DND-41 (cell line): ENCODE data around the gene FAM3D.
"Not testable (repeated sequence)": the region's sequence is repeated elsewhere in the genome, so short reads cannot be mapped to it uniquely, and the experiment has no call there.

Experiments
- ATAC-seq: fragments of 200-7000 bp; cut with Tn5 transposase; 3 replicates; pipeline ENCODE4 v1.9.1; 2021; ENCODE audit warnings: low read depth; ENCODE audit not compliant: insufficient read depth
- DNase-seq: peaks from one replicate; pipeline ENCODE4 v3.0.0-alpha.2; 2020
- H2AFZ ChIP-seq: 2 replicates; pipeline ENCODE4 v1.6.0; 2012; ENCODE audit warnings: low read depth, low read length
- H3K27ac ChIP-seq: 2 replicates; pipeline ENCODE4 v1.5.1; 2012; ENCODE audit warnings: low read length, inconsistent platforms
- H3K27me3 ChIP-seq: fragments of 200-600 bp; sonication (generic); 2 replicates; pipeline ENCODE4 v1.6.0; 2012; ENCODE audit warnings: low read length, mild to moderate bottlenecking, inconsistent platforms; ENCODE audit not compliant: insufficient read depth, poor library complexity
- H3K36me3 ChIP-seq: 2 replicates; pipeline ENCODE4 v1.5.1; 2012; ENCODE audit warnings: low read length, inconsistent platforms; ENCODE audit not compliant: insufficient read depth
- H3K4me1 ChIP-seq: 2 replicates; pipeline ENCODE4 v1.5.1; 2012; ENCODE audit warnings: mild to moderate bottlenecking, low read length; ENCODE audit not compliant: insufficient read depth
- H3K4me2 ChIP-seq: 2 replicates; pipeline ENCODE4 v1.6.0; 2012; ENCODE audit warnings: mild to moderate bottlenecking, moderate library complexity, low read length, inconsistent platforms; ENCODE audit not compliant: insufficient read depth
- H3K4me3 ChIP-seq, 2 experiments: fragments of 200-600 bp in 1 of 2; shearing (Covaris generic) in 1 of 2; 2 replicates each; pipeline ENCODE4 v1.5.1; 2012 to 2016; ENCODE audit warnings: inconsistent platforms in 2 of 2, low read length in 2 of 2, mild to moderate bottlenecking in 2 of 2, low read depth in 1 of 2, moderate library complexity in 1 of 2
- H3K79me2 ChIP-seq: 2 replicates; pipeline ENCODE4 v1.6.0; 2012; ENCODE audit warnings: low read length, inconsistent platforms; ENCODE audit not compliant: insufficient read depth
- H3K9ac ChIP-seq: 2 replicates; pipeline ENCODE4 v1.6.0; 2012; ENCODE audit warnings: low read depth, mild to moderate bottlenecking, inconsistent platforms, low read length, moderate library complexity
- H3K9me3 ChIP-seq: 2 replicates; pipeline ENCODE4 v1.5.1; 2012; ENCODE audit warnings: low read length, moderate library complexity, mild to moderate bottlenecking, inconsistent platforms; ENCODE audit not compliant: insufficient read depth, severe bottlenecking
- H4K20me1 ChIP-seq: 2 replicates; pipeline ENCODE4 v1.6.0; 2012; ENCODE audit warnings: low read length; ENCODE audit not compliant: insufficient read depth
- CTCF ChIP-seq: IDR thresholded peaks from 2 replicates; pipeline ENCODE4 v1.5.1; 2012; ENCODE audit warnings: borderline replicate concordance, low read length, moderate library complexity, mild to moderate bottlenecking; ENCODE audit not compliant: poor library complexity, severe bottlenecking; ENCODE audit errors: extremely low read depth
- EZH2 ChIP-seq: IDR thresholded peaks from 3 replicates; pipeline ENCODE4 v1.6.1; 2012; ENCODE audit warnings: borderline replicate concordance, low read depth, mild to moderate bottlenecking, moderate library complexity, low read length, inconsistent platforms; ENCODE audit not compliant: severe bottlenecking

The FAM3D gene

GRCh38 chr3:58704745-58705144 is 38.2 kb upstream of the FAM3D start:
- H3K9me3 ChIP-seq: no peaks in the 10 kb centered on the region
- no peak for ATAC-seq
- H2AFZ ChIP-seq: no peak overlapping the region
- H3K4me1 ChIP-seq: no peaks in the 10 kb centered on the region
- no peak overlapping the region for H3K9ac ChIP-seq
- no peak overlapping the region for H3K4me2 ChIP-seq
- no peaks in the 10 kb centered on the region for H3K36me3 ChIP-seq
- no peaks in the 10 kb centered on the region for H3K79me2 ChIP-seq
- H3K4me3 ChIP-seq: no peak overlapping the region
- DNase-seq: no peak
- H3K27me3 ChIP-seq: no peaks in the 10 kb centered on the region
- TF ChIP-seq EZH2 (no peak), CTCF (no peak)
- no peak overlapping the region for H3K27ac ChIP-seq
- no peaks in the 10 kb centered on the region for H4K20me1 ChIP-seq

GRCh38 chr3:58704304-58704703 is 37.7 kb upstream of the FAM3D start:
- not testable (repeated sequence) for H3K27me3 ChIP-seq, ATAC-seq, H3K4me1 ChIP-seq, H3K9ac ChIP-seq, H3K79me2 ChIP-seq, H3K36me3 ChIP-seq, H2AFZ ChIP-seq, H3K9me3 ChIP-seq, H3K4me3 ChIP-seq, H3K27ac ChIP-seq, H4K20me1 ChIP-seq, DNase-seq, H3K4me2 ChIP-seq

- no peak for TF ChIP-seq CTCF
- no peak for TF ChIP-seq EZH2
- DNase-seq: no peak
These were observed 31.7 kb upstream of the FAM3D start for GRCh38 chr3:58698246-58698645.

GRCh38 chr3:58697561-58697960 is 31.0 kb upstream of the FAM3D start:
- Histone ChIP-seq H4K20me1 (no peaks in the 10 kb centered on the region), H3K9me3 (peaks cover 3% of the 10 kb centered on the region), H3K4me2 (no peak overlapping the region), H3K4me3 (no peak overlapping the region), H3K36me3 (no peaks in the 10 kb centered on the region), H3K27ac (no peak overlapping the region), H2AFZ (no peak overlapping the region), H3K27me3 (peaks cover 4% of the 10 kb centered on the region), H3K79me2 (no peaks in the 10 kb centered on the region), H3K4me1 (no peaks in the 10 kb centered on the region), H3K9ac (no peak overlapping the region)
- TF ChIP-seq CTCF (no peak), EZH2 (no peak)
- no peak for ATAC-seq
- DNase-seq: no peak

More at GRCh38 chr3:58698246-58698645, 31.7 kb upstream of the FAM3D start:
- Histone ChIP-seq H3K79me2 (no peaks in the 10 kb centered on the region), H3K9ac (no peak overlapping the region), H3K4me1 (no peaks in the 10 kb centered on the region), H3K36me3 (no peaks in the 10 kb centered on the region), H2AFZ (no peak overlapping the region), H3K27me3 (peaks cover 4% of the 10 kb centered on the region), H3K4me3 (no peak overlapping the region), H4K20me1 (no peaks in the 10 kb centered on the region), H3K27ac (no peak overlapping the region), H3K4me2 (no peak overlapping the region), H3K9me3 (peaks cover 3% of the 10 kb centered on the region)
- no peak for ATAC-seq

GRCh38 chr3:58696813-58697212 is 30.2 kb upstream of the FAM3D start:
- H3K27me3 ChIP-seq, H3K9ac ChIP-seq, ATAC-seq, H4K20me1 ChIP-seq, H3K9me3 ChIP-seq, H3K36me3 ChIP-seq, H2AFZ ChIP-seq, H3K27ac ChIP-seq, H3K79me2 ChIP-seq, H3K4me2 ChIP-seq, H3K4me3 ChIP-seq, DNase-seq, H3K4me1 ChIP-seq: not testable (repeated sequence)
